ENCODE results near the gene MEIS2. TPM values are rescaled to one million over a fixed set of nuclear protein-coding genes. Genes with fewer than 3 reads are reported as not detected.

Gene MEIS2
- total RNA-seq, 1 donor from 2014 or later: 13.0 TPM

GRCh38 chr15:37053166-37053565, 47.2 kb downstream of the MEIS2 start:
- no peak for DNase-seq (ENCODE audit: low spot score)
- peaks cover 3% of the 10 kb centered on the region for H3K4me1 Mint-ChIP-seq (ENCODE audit: unreplicated experiment)
- no peaks in the 10 kb centered on the region for H3K36me3 Mint-ChIP-seq (ENCODE audit: low read depth, unreplicated experiment)
- no peaks in the 10 kb centered on the region for H3K27me3 Mint-ChIP-seq (ENCODE audit: unreplicated experiment)
- no peak overlapping the region for H3K4me3 Mint-ChIP-seq (ENCODE audit: unreplicated experiment)
- no peak overlapping the region for H3K27ac Mint-ChIP-seq (ENCODE audit: unreplicated experiment)
- no peaks in the 10 kb centered on the region for H3K9me3 Mint-ChIP-seq (ENCODE audit: unreplicated experiment)
- no peak for TF ChIP-seq CTCF (IDR thresholded peaks at IDR 0.05; ENCODE audit: unreplicated experiment)

GRCh38 chr15:37050345-37050744, 50.0 kb downstream of the MEIS2 start:
- H3K27ac Mint-ChIP-seq (ENCODE audit: unreplicated experiment): no peak overlapping the region
- H3K9me3 Mint-ChIP-seq (ENCODE audit: unreplicated experiment): no peaks in the 10 kb centered on the region
- H3K27me3 Mint-ChIP-seq (ENCODE audit: unreplicated experiment): no peaks in the 10 kb centered on the region
- DNase-seq (ENCODE audit: low spot score): no peak
- no peaks in the 10 kb centered on the region for H3K36me3 Mint-ChIP-seq (ENCODE audit: low read depth, unreplicated experiment)
- no peak for TF ChIP-seq CTCF (IDR thresholded peaks at IDR 0.05; ENCODE audit: unreplicated experiment)
- no peak overlapping the region for H3K4me3 Mint-ChIP-seq (ENCODE audit: unreplicated experiment)
- H3K4me1 Mint-ChIP-seq (ENCODE audit: unreplicated experiment): peaks cover 8% of the 10 kb centered on the region

GRCh38 chr15:37046876-37047614, 53.3 kb downstream of the MEIS2 start:
- Mint-ChIP-seq H3K27ac (ENCODE audit: unreplicated experiment) (no peak overlapping the region), H3K4me1 (ENCODE audit: unreplicated experiment) (peaks cover 10% of the 10 kb centered on the region), H3K4me3 (ENCODE audit: unreplicated experiment) (no peak overlapping the region), H3K36me3 (ENCODE audit: low read depth, unreplicated experiment) (no peaks in the 10 kb centered on the region), H3K9me3 (ENCODE audit: unreplicated experiment) (no peaks in the 10 kb centered on the region), H3K27me3 (ENCODE audit: unreplicated experiment) (no peaks in the 10 kb centered on the region)
- TF ChIP-seq CTCF (IDR thresholded peaks at IDR 0.05; ENCODE audit: unreplicated experiment): no peak
- DNase-seq (ENCODE audit: low spot score): no peak

GRCh38 chr15:37045859-37046740, 54.2 kb downstream of the MEIS2 start:
- peak; percentile 14 for DNase-seq (ENCODE audit: low spot score)
- H3K27ac Mint-ChIP-seq (ENCODE audit: unreplicated experiment): no peak overlapping the region

More at GRCh38 chr15:37045859-37046740, 54.2 kb downstream of the MEIS2 start:
- TF ChIP-seq CTCF (IDR thresholded peaks at IDR 0.05; ENCODE audit: unreplicated experiment): no peak
- H3K36me3 Mint-ChIP-seq (ENCODE audit: low read depth, unreplicated experiment): no peaks in the 10 kb centered on the region
- H3K4me3 Mint-ChIP-seq (ENCODE audit: unreplicated experiment): no peak overlapping the region
- H3K9me3 Mint-ChIP-seq (ENCODE audit: unreplicated experiment): no peaks in the 10 kb centered on the region
- peaks cover 10% of the 10 kb centered on the region for H3K4me1 Mint-ChIP-seq (ENCODE audit: unreplicated experiment)
- no peaks in the 10 kb centered on the region for H3K27me3 Mint-ChIP-seq (ENCODE audit: unreplicated experiment)
